Prostate gland (tissue), 2 donors: Measurements from ENCODE around the gene IL4. TPM values are rescaled to one million over a fixed set of nuclear protein-coding genes. Genes with fewer than 3 reads are reported as not detected.

Experiments used
- DNase-seq: peaks from one replicate; pipeline ENCODE4 v3.0.0-alpha.2; 2019; ENCODE audit warnings: low spot score
- H3K27ac ChIP-seq, 2 donors: fragments of 200-600 bp; sonication (generic); 2 replicates each; pipeline ENCODE4 v1.5.1; 2017 to 2019
- H3K27me3 ChIP-seq: fragments of 200-600 bp; sonication (generic); replicated peaks from 2 replicates; pipeline ENCODE4 v1.5.1; 2019; ENCODE audit not compliant: insufficient read depth
- H3K36me3 ChIP-seq, 2 donors: fragments of 200-600 bp; sonication (generic); 1 replicate in 1 of 2; 2 replicates in 1 of 2; pipeline versions ENCODE4 v1.5.1 to v1.8.1; 2017 to 2019
- H3K4me1 ChIP-seq: fragments of 200-600 bp; sonication (generic); replicated peaks from 2 replicates; pipeline ENCODE4 v1.5.1; 2019
- H3K4me3 ChIP-seq, 2 donors: fragments of 200-600 bp; sonication (generic); 2 replicates each; pipeline ENCODE4 v1.5.1; 2017 to 2019
- H3K9me3 ChIP-seq: fragments of 200-600 bp; sonication (generic); 2 replicates; pipeline ENCODE4 v1.5.1; 2017
- POLR2AphosphoS5 ChIP-seq: sonication (generic); formaldehyde crosslinking; IDR thresholded peaks from one replicate; pipeline ENCODE4 v1.6.1; 2017; ENCODE audit warnings: antibody characterized with exemption
- WGBS: methylation state at CpG from one replicate; pipeline ENCODE4 v1.1.5; 2018; 5-methylcytosine and 5-hydroxymethylcytosine counted together
- intact Hi-C: fragments of 100-400 bp; cut with DNase I; formaldehyde crosslinking; loops from one replicate; pipeline ENCODE4 v1.14.2; 2022
- total RNA-seq, 2 donors: library from RNA; depleted of rRNA; stranded (reverse); fragments of >200 nt; gene quantifications; one replicate each; pipeline ENCODE4 v1.1.0, GENCODE V29; 2016

The IL4 gene
- total RNA-seq, 2 donors from 2014 or later, result not detected

GRCh38 chr5:132729896-132730295 is 56.1 kb downstream of the IL4 start:
- no peak for DNase-seq
- Histone ChIP-seq H3K27me3 (no peaks in the 10 kb centered on the region), H3K27ac (no peak overlapping the region), H3K4me3 (no peak overlapping the region), H3K9me3 (no peaks in the 10 kb centered on the region), H3K36me3 (no peaks in the 10 kb centered on the region), H3K4me1 (no peaks in the 10 kb centered on the region)
- intact Hi-C loops, result no loop called here
- 93% methylated on average over 10 of the region's 10 CpGs for WGBS
- no peak for TF ChIP-seq POLR2AphosphoS5

Other genes starting within 250 kb of the IL4 start
- 10 to 100 TPM; 42.2 to 47.0 TPM for gene IRF1, start 183.2 kb upstream of the IL4 start, total RNA-seq
- gene IL5, start 130.5 kb upstream of the IL4 start, total RNA-seq, result not detected
- 10 to 100 TPM; 20.2 to 37.0 TPM for gene RAD50, start 117.0 kb upstream of the IL4 start, total RNA-seq
- gene IL13, start 15.8 kb upstream of the IL4 start, total RNA-seq, result 1 to 10 TPM in 1 of 2 donors, not detected in 1; 2.3 TPM
- 10 to 100 TPM in 1 of 2 donors, 1 to 10 TPM in 1; 5.9 to 14.0 TPM for gene KIF3A, start 63.6 kb downstream of the IL4 start, total RNA-seq
- 1 to 10 TPM in 1 of 2 donors, not detected in 1; 5.9 TPM for gene CCNI2, start 73.4 kb downstream of the IL4 start, total RNA-seq
- gene SEPTIN8, start 103.2 kb downstream of the IL4 start, total RNA-seq, result 10 to 100 TPM; 27.7 to 38.5 TPM
- gene SOWAHA, start 139.3 kb downstream of the IL4 start, total RNA-seq, result 10 to 100 TPM in 1 of 2 donors, 1 to 10 TPM in 1; 4.1 to 16.7 TPM
- 100 to 1,000 TPM in 1 of 2 donors, 10 to 100 TPM in 1; 62.1 to 364 TPM for gene SHROOM1, start 156.7 kb downstream of the IL4 start, total RNA-seq
- 1 to 10 TPM in 1 of 2 donors, under 1 TPM in 1; 0.09 to 3.2 TPM for gene GDF9, start 192.5 kb downstream of the IL4 start, total RNA-seq
- 100 to 1,000 TPM; 201 to 223 TPM for gene UQCRQ, start 192.7 kb downstream of the IL4 start, total RNA-seq
- 1 to 10 TPM in 1 of 2 donors, under 1 TPM in 1; 0.32 to 1.4 TPM for gene LEAP2, start 199.7 kb downstream of the IL4 start, total RNA-seq